Right lobe of liver (tissue), 6 donors: Measurements from ENCODE around the gene HDC. TPM values are rescaled to one million over a fixed set of nuclear protein-coding genes. Genes with fewer than 3 reads are reported as not detected.

Source experiments
- ATAC-seq, 4 donors: fragments of 200-7000 bp; cut with Tn5 transposase; one replicate each; pipeline ENCODE4 v1.9.1; 2020; ENCODE audit warnings: mild to moderate bottlenecking in 4 of 4, moderate library complexity in 4 of 4
- DNase-seq, 3 donors: peaks; one replicate each; pipeline ENCODE4 v3.0.0-alpha.2; 2020
- H3K27ac ChIP-seq, 3 donors: fragments of 200-600 bp; one replicate each; pipeline ENCODE4 v1.8.0; 2022
- H3K27me3 ChIP-seq, 2 donors: fragments of 200-600 bp; one replicate each; pipeline ENCODE4 v1.8.0; 2022
- H3K36me3 ChIP-seq, 4 donors: fragments of 200-600 bp; sonication (generic) in 1 of 4; one replicate each; pipeline versions ENCODE4 v1.5.1 to v1.8.0; 2017 to 2022; ENCODE audit warnings: control low read depth in 1 of 4
- H3K4me1 ChIP-seq, 4 donors: fragments of 200-600 bp; sonication (generic) in 1 of 4; one replicate each; pipeline versions ENCODE4 v1.5.1 to v1.8.0; 2017 to 2022; ENCODE audit warnings: control low read depth in 1 of 4
- H3K4me3 ChIP-seq, 3 donors: fragments of 200-600 bp; one replicate each; pipeline ENCODE4 v1.8.0; 2022
- H3K9me3 ChIP-seq, 4 donors: fragments of 200-600 bp; sonication (generic) in 1 of 4; one replicate each; pipeline versions ENCODE4 v1.5.1 to v1.8.0; 2017 to 2022; ENCODE audit warnings: control low read depth in 1 of 4
- POLR2A ChIP-seq: fragments of 450-650 bp; IDR thresholded peaks from one replicate; pipeline ENCODE4 v1.6.1; 2017; ENCODE audit warnings: antibody characterized with exemption, mild to moderate bottlenecking
- WGBS: methylation state at CpG from one replicate; pipeline ENCODE4 v1.1.6; 2018; ENCODE audit warnings: low coverage, low lambda C conversion rate; ENCODE audit not compliant: insufficient coverage; ENCODE audit errors: missing lambda C conversion rate; 5-methylcytosine and 5-hydroxymethylcytosine counted together
- intact Hi-C, 2 donors: fragments of 100-400 bp; cut with DNase I; formaldehyde crosslinking; loops; one replicate each; pipeline versions ENCODE4 v1.11.2 to v1.14.1; 2022
- total RNA-seq, 6 experiments: library from RNA; depleted of rRNA in 2 of 6; stranded (reverse); fragments of >200 nt in 2 of 6; fragmentation: NEBNext Ultra II Directional in 3 of 6; extraction: Animal tissue kit (Norgen Biotek cat#: 25700) in 3 of 6; gene quantifications; one replicate each; pipeline versions ENCODE4 v1.1.0 to v1.2.4, GENCODE V29; 2016 to 2023
- TF ChIP-seq, protein P1 (sequence below), 4 donors: fragments of 200-600 bp in 3 of 4; fragments of 450-650 bp in 1 of 4; IDR thresholded peaks; one replicate each; pipeline versions ENCODE4 v1.5.1 to v1.8.0; 2016 to 2022; ENCODE audit warnings: antibody characterized with exemption in 4 of 4, mild to moderate bottlenecking in 2 of 4
- donor health status: DM: no; HTN: yes; CAD: no.
- donor health status: DM: no; HTN: no; CAD: no.
- donor health status: DM: no; HTN: no; CAD: no.
- donor health status: DM: no; HTN: yes; CAD: no.
- donor health status: DM: no; HTN: yes; CAD: no.

HDC gene
- total RNA-seq, 6 experiments from 2014 or later: 0.26 to 0.47 (median 0.34) TPM; not detected in 3

DNA sequence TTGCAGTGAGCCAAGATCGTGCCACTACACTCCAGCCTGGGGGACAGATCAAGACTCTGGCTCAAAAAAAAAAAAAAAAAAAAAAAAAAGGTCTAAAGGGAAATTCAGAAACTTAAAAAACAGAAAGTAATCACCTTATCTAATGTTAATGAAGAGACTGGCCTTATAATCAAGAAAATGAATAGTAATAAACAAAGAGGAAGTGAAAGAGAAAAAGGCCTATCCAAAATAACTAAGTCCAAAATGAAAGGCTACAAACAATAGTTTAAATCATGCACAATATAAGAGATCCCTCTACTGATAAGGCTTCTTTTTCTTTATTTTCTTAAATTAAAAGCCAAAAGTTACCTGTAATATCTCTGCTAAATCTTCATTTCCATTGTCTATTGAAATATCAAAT is 37.1 kb upstream of the HDC start:
- intact Hi-C loops: no loop called here
- Histone ChIP-seq H3K9me3 (no peaks in the 10 kb centered on the region), H3K4me3 (no peak overlapping the region), H3K27me3 (no peaks in the 10 kb centered on the region), H3K4me1 (no peaks in the 10 kb centered on the region), H3K36me3 (peaks cover 0 to 31% (median 4%) of the 10 kb centered on the region in 4 donors), H3K27ac (no peak overlapping the region)
- ATAC-seq (no peak), DNase-seq (no peak)
- WGBS: 88% methylated on average over 1 of the region's 1 CpG
- no peak for TF ChIP-seq POLR2A
- TF ChIP-seq, protein P1, sequence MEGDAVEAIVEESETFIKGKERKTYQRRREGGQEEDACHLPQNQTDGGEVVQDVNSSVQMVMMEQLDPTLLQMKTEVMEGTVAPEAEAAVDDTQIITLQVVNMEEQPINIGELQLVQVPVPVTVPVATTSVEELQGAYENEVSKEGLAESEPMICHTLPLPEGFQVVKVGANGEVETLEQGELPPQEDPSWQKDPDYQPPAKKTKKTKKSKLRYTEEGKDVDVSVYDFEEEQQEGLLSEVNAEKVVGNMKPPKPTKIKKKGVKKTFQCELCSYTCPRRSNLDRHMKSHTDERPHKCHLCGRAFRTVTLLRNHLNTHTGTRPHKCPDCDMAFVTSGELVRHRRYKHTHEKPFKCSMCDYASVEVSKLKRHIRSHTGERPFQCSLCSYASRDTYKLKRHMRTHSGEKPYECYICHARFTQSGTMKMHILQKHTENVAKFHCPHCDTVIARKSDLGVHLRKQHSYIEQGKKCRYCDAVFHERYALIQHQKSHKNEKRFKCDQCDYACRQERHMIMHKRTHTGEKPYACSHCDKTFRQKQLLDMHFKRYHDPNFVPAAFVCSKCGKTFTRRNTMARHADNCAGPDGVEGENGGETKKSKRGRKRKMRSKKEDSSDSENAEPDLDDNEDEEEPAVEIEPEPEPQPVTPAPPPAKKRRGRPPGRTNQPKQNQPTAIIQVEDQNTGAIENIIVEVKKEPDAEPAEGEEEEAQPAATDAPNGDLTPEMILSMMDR (IDR thresholded peaks at IDR 0.05): no peak

- no peaks in the 10 kb centered on the region for H3K4me1 ChIP-seq
- intact Hi-C loops: no loop called here
Observed at GRCh38 chr15:50298340-50298739, 32.8 kb upstream of the HDC start.

GRCh38 chr15:50295966-50296365 is 30.4 kb upstream of the HDC start:
- DNase-seq (no peak), ATAC-seq (no peak)
- intact Hi-C loops: no loop called here
- Histone ChIP-seq H3K4me3 (no peak overlapping the region), H3K27me3 (no peaks in the 10 kb centered on the region), H3K27ac (no peak overlapping the region), H3K36me3 (peaks cover 0 to 13% (median 5%) of the 10 kb centered on the region in 4 donors), H3K9me3 (no peaks in the 10 kb centered on the region), H3K4me1 (no peaks in the 10 kb centered on the region)
- 93% methylated on average over 1 of the region's 1 CpG for WGBS
- TF ChIP-seq, protein P1 (IDR thresholded peaks at IDR 0.05): no peak
- no peak for TF ChIP-seq POLR2A

More at GRCh38 chr15:50298340-50298739, 32.8 kb upstream of the HDC start:
- Histone ChIP-seq H3K27me3 (no peaks in the 10 kb centered on the region), H3K9me3 (no peaks in the 10 kb centered on the region), H3K4me3 (no peak overlapping the region), H3K27ac (no peak overlapping the region), H3K36me3 (peaks cover 0 to 31% (median 7%) of the 10 kb centered on the region in 4 donors)
- 100% methylated on average over 2 of the region's 2 CpGs for WGBS
- DNase-seq (no peak), ATAC-seq (no peak)
- TF ChIP-seq, protein P1 (IDR thresholded peaks at IDR 0.05): no peak
- TF ChIP-seq POLR2A: no peak

DNA sequence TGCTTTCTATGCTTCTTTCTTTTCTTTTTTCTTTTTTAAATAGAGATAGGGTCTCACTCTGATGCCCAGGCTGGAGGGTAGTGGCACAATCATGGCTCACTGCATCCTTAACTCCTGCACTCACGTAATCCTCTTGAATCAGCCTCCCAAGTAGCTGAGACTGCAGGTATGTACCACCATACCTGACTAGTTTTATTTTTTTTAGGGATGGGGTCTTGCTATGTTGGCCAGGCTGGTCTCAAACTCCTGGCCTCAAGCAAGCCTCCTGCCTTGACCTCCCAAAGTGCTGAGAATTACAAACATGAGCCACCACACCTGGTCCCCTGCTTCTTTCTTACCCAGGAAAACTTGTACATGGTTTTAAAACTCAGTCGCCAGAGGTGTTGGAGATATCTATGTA is 24.2 kb upstream of the HDC start:
- H3K36me3 ChIP-seq: peaks cover 0 to 8% (median 0%) of the 10 kb centered on the region in 4 donors
- no peak overlapping the region for H3K4me3 ChIP-seq
- no peak overlapping the region for H3K27ac ChIP-seq
- no peaks in the 10 kb centered on the region for H3K9me3 ChIP-seq
- intact Hi-C loops: no loop called here
- no peak for ATAC-seq
- WGBS: 96% methylated on average over 2 of the region's 2 CpGs
- H3K4me1 ChIP-seq: no peaks in the 10 kb centered on the region
- H3K27me3 ChIP-seq: no peaks in the 10 kb centered on the region
- no peak for DNase-seq
- no peak for TF ChIP-seq POLR2A
- TF ChIP-seq, protein P1 (IDR thresholded peaks at IDR 0.05): no peak
